GM21825 (cell line): ENCODE data around the gene TAP2.
"Not testable (repeated sequence)": the region's sequence is repeated elsewhere in the genome, so short reads cannot be mapped to it uniquely, and the experiment has no call there.

ENCODE experiments used
- ATAC-seq: cut with Tn5 transposase; IDR thresholded peaks from one replicate; pipeline ENCODE4 v1.9.1; 2021; ENCODE audit warnings: mild to moderate bottlenecking, moderate library complexity; ENCODE audit not compliant: unreplicated experiment

Gene TAP2

DNA sequence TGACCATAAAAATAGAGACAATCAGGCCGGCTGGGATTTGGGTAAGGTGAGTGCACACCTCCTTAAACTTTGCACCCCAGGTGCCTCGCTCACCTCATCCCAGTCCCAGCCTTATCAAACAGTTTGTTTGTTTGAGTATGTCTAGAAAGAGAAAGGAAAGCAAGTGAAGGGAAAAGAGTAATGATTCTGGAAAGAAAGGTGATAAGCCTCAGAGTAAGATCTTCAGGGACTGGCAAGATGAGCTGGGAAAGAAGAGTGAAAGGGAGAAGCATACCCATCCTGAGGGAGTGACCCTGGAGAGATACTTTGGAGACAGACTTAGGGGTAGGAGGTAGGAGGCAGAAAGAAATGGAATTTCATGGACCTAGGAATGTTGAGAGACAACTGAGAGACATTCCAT is 1.7 kb downstream of the TAP2 start:
- no peak for ATAC-seq

DNA sequence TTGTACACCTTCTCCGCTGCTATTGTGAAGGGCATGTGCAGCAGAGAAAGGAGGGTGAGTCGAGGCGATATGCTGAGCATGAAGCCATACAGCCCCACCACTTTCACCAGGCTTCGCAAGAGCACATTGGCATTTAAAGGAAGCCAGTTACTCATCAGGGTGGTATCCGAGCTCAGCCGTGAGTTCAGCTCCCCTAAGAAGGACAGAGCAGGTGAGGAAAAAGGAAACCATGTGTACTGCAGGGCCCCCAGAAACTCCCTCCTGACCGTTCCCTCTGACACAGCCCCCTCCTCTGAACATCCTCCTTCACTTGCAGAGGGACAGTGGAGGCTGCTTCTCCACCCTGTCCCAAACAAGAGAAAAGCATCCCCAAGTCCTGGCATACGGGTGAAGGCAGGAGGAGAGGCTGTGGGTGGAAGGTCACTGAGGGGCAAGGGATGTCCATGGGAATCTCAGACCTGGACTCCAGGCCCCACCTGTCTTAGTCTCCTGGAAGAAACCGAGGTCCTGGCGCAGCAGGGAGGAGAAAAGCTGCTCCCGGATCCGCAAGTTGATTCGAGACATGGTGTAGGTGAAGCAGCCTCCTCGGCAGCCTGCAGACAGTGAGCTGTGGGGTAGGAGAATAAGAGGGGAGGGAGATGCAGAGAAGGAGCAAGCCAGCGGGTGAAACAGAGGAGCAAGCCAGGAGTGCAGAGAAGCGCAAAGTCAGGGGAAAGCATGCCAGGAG is 3.2 kb downstream of the TAP2 start:
- no peak for ATAC-seq

DNA sequence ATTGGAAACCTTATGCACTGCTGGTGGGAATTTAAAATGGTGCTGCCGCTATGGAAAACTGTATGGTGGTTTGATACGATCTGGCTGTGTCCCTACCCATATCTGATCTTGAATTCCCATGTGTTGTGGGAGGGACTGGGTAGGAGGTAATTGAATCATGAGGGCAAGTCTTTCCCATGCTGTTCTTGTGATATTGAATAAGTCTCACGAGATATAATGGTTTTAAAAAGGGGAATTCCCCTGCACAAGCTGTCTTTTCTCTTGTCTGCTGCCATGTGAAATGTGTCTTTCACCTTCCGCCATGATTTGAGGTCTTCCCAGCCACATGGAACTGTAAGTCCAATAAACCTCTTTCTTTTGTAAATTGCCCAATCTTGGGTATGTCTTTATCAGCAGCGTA is 4.9 kb downstream of the TAP2 start:
- no peak for ATAC-seq

DNA sequence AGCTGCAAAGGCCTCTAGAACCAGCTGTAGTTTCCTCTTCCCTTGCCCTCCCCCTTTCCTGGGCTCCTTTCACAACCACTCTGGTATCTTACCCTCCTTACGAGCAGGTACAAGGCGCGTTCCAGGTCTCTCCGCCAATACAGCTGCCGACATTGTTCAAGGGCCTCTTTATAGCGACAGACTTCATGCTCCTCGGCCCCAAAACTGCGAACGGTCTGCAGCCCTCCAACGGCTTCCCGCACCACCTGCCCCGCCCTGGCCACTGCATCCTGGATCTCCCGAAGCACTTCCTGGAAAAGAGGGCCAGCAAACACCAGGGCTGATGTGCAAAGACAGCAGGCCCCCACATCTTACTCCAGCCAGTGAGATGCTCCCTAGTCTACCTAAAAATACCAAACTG is 6.0 kb downstream of the TAP2 start:
- no peak for ATAC-seq

DNA sequence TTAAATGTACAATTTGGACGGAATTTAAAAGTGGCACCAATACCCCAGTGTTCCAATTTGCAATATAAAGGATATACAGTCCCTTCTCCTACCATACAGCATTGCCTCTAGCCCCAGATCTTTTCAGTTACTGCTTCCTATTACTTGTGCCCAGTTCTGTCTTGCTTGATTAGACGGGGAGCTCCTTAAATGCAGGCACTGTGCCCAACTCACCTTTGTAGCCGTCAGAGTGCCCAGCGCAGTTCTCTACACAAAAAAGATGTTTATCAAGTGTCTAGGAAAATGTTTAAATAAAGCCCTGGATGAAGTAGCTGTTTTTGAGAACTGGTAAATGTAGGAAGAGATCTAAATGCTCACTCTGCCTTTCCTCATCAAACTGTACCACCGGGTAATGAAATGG is 7.6 kb downstream of the TAP2 start:
- no peak for ATAC-seq

DNA sequence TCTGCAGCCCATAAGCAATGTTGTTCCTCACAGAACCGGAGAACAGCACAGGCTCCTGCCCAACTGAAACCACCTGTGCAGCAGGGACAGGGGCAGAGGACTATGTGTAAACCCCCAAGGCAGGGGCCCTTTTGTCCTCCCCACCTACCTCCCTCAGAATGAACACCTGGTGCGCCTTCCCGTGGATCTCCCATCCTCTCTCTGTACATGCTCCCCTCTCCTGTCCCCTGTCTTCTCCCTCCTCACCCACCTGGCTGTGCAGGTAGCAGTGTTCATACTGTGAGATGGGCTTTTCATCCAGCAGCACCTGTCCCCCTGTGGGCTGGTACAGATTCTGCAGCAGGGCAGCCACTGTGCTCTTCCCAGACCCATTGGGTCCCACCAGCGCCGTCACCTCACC is 8.5 kb downstream of the TAP2 start:
- ATAC-seq = no peak

DNA sequence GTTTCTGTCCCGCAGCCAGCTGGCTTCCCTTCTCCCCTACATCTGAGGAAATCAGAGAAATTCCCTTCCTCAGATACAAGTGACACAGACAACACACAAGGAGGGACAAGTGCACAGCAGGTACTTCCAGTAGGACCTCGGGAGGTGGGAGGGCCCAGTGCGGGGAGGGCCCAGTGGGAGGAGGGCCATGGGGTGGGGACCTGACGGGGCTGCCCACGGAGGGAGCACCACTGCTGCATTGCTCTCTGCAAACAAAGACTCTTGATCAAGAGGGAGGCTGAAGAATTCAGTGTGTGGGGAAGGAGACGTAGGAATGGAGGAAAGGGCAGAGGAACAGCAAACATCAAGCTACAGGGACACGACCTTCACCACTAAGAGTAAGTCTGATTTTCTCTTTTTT is 9.0 kb downstream of the TAP2 start:
- ATAC-seq = no peak

DNA sequence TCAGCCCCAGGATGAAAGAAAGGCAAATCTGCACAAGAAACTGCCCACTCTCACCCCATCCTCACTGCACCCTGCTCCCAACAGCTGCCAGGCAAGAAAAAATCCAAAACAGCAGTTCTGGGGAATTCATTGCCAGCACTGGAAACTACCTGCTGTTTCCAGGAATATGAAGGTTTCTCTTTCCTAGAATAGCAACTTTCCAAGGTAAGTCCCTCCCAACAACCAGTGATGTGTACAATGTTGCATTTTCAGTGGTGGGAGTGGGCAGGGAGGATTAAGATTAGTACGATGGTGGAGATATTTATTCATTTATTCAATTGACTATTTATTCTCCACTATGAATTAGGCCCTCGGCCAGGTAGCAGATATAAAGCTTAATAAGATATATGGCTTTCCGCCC is 11.5 kb downstream of the TAP2 start:
- no peak for ATAC-seq

DNA sequence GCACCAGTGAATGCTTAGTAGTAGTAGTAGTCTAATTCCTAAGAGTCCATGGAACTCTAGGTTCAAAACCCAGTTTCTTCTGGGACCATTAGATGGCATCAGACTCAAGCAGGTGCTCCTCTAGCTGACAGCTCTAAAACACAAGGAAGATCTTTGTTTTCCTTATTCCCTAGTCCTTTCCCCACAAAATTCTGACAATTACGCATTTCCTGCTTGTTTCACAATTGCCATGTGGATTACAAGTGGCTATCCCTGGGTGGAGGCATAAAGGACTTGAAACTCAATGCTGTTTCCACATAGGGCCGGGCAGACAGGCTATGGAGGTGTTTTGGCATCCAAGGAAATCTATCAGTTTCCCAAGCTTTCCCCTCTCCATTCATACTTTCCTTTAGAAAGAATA is 12.6 kb downstream of the TAP2 start:
- no peak for ATAC-seq

DNA sequence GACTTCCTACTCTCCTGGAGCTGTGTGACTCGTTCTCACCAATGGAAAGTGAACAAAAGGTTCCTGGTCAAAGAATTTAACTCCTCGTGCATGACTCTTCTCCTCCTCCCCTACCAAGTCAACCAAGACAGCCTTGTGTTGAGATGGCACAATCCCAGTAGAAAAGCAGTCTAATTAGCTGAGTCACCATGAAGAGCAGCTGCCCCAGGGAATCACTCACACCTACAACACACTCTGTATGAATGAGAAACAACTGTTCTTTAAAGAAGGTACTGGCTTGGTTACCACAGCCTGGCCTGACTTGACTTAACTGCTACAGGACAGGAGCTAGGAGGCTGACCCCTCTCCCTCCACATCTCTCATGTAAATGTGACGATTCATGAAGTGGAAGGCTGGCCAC is 18.8 kb downstream of the TAP2 start:
- no peak for ATAC-seq

DNA sequence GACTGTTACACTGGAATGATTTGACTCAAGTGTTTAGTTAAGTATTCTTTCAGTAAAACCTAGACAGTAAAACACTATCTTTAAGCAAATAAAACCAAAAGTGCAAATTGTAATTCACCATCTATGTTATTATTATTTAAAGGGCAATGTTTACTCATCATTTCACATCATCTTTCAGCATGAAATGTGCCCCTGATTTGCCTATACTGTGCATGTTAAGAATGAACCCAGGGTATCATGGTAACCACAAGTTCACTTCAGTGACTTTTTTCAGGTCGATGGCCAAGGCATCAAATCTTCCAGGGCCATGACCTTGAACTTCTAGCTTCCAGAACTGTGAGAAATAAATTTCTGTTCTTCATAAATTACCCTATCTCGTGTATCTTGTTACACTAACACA is 19.7 kb downstream of the TAP2 start:
- no peak for ATAC-seq

DNA sequence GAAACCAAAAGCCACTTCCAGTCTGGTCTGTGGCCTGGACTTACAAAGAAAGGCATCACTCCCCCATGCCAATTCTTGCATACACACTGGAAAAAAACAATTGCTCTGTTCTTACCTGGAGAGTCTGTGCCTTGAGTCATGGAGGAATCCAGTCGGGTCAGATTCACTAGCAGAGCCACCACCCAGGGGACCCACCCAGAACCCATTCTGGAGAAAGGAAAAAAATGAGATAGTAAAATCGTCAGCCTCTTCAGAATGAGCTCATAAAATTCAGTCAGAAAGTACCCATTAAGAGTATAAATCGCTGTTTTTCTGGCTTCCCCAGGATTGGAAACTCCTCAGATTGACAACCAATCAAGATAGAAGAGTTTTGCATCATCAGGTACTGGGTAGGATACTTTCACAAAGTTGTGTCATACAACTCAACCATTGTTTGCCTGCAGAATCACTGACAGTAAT is 21.8 kb downstream of the TAP2 start, which contains the start of gene HLA-DOB:
Gene HLA-DOB, minus strand, starts transcription at position 257 of the 459 bp plus-strand sequence. Its CDS starts 51 bp downstream, at position 206.
- ATAC-seq = no peak

DNA sequence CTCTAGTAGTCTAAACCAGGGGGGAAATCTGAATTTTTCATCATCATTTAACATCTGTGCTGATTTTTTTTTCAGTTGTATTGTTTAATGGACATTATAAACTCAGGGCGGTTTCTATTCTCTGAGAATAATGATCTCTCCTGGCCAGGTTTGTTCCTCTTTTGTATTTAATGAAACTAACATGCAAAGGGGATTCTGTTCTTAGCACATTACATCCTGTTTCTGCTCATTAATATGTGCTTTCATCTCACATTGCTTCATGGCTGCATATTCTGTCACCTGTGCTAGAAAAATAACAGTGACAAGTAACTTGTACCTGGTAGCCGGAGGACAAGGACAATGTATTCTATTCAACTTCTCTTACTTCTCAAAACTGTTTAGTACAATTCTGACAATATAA is 22.5 kb downstream of the TAP2 start:
- ATAC-seq = no peak

DNA sequence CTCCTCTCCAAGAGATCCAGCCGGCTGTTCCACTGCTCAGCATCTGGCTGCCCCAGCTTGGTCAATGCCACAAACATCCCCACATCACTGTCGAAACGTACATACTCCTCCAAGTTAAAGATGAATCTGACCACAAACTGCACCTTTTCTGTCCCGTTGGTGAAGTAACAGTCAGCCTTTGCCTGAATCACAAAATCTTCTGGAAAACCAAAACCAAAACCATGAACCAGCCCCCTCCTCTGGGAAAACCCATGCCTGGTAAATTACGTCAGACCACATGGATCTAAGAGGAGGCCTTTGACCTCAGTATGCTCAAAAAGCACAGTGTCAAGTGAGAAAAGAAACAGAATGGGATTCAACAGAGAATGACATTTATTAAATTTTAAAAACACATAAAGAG is 23.4 kb downstream of the TAP2 start:
- ATAC-seq = no peak

DNA sequence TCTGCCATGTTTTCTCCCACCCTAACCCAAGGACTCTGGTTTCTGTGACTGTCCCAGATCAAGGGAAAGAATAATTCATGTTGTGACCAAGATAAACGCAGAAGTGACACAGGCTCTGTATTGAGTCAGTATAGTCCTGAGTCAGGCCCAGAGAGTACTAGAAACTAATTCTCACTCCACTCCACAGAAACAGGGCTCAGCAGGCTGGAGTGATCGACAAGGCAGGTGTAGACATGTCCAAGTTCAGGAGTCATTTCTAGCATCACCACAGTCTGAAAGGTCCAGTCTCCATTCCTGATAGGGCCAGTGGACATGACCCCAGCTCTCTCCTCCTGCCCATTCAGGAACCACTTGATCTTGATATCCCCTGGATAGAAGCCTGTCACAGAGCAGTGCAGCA is 24.4 kb downstream of the TAP2 start:
- ATAC-seq = no peak

DNA sequence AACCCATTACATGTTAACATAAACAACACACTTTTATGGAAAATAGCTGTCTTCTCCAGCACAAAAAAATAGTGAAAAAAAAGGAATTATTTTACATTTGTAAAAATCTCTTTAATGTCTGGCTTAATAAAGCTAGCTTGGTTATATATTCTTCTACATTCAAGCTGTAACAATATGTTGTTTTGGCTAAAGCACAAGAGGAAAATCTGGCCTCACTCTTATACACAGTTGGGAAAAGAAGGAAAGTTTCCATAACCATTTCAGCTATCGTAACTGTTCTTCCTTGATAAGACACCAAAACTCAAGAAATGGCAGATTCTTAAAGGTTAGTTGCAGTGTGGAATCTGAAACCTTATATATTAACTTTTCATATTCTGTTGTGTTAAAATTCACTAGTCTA is 29.4 kb downstream of the TAP2 start:
- no peak for ATAC-seq

DNA sequence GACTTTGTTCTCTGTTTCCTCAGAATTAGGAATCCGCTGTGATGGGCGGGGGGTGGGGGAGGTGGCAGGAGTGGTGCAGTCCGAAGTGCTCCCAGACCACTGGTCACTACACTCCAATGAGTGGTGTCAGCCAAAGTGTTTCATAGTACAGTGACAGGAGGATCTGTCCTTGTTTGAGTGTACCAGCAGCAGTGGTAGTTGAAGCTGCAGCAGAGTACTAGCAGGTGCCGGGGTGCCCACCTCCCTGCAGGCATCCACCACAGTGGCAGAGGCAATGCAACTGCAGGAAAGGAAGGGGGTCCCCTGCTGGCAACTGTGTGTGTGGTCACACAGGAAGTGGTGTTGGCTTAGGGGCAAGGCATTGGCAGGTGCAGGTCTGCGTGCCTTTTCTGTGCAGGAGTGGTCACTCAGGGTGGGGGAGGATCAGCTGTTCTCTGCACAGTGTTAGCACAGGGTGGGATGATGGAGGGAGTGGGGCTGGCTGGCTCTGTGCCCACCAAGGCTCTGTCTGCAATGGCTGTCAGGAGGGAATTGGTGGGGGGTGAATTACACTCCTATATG is 31.4 kb downstream of the TAP2 start:
- ATAC-seq = no peak

DNA sequence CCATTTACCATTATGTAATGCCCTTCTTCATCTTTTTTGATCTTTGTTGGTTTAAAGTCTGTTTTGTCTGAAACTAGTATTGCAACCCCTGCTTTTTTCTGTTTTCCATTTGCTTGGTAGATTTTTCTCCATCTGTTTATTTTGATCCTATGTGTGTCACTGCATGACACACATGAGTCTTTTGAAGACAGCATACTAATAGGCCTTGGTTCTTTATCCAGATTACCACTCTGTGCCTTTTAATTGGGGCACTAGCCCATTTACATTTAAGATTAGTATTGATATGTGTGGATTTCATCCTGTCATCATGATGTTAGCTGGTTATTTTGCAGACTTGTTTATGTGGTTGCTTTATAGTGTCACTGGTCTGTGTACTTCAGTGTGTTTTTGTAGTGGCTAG is 33.1 kb downstream of the TAP2 start:
- ATAC-seq = not testable (repeated sequence)

DNA sequence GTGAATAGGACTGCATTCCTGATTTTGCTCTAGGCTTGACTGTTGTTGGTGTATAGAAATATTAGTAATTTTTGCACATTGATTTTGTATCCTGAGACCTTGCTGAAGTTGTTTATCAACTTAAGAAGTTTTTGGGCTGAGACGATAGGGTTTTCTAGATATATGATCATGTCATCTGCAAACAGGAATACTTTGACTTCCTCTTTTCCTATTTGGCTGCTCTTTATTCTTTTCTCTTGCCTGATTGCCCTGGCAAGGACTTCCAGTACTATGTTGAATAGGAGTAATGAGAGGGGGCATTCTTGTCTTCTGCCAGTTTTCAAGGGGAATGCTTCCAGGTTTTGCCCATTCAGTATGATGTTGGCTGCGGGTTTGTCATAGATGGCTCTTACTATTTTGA is 35.1 kb downstream of the TAP2 start:
- ATAC-seq = no peak

DNA sequence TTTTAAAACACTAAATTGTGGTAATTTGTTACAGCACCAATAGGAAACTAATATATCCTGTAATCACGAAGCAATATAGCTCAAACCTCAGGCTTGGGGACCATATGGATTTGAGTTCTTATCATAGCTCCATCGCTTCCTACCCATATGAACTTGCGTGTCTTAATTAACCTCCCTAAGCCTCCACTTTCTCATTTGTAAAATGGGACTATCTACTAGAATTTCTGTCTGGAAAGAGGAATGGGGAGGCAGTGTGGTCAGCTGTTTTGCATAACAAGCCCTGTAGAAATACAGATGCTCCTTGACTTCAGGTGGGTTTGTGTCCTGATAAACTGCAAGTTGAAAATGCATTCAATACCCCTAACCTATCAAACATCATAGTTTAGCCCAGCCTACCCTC is 38.8 kb downstream of the TAP2 start:
- no peak for ATAC-seq

DNA sequence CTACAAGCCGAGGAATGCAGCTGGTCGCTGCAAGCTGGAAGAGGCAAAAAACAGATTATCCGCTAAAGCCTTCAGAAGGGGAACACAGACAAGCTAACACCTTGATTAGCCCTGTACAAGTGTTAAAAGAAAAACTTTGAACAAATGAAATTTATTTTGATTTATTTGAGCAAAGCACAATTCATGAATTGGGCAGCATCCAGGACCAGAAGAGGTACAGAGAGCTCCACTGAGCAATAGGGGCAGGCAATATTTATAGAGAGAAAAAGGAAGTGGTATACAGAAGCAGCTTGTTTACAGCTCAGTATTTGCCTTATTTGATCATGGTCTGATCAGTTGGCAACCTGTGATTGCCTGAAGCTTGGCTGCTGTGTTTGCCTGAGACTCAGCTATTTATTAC is 39.4 kb downstream of the TAP2 start:
- no peak for ATAC-seq

DNA sequence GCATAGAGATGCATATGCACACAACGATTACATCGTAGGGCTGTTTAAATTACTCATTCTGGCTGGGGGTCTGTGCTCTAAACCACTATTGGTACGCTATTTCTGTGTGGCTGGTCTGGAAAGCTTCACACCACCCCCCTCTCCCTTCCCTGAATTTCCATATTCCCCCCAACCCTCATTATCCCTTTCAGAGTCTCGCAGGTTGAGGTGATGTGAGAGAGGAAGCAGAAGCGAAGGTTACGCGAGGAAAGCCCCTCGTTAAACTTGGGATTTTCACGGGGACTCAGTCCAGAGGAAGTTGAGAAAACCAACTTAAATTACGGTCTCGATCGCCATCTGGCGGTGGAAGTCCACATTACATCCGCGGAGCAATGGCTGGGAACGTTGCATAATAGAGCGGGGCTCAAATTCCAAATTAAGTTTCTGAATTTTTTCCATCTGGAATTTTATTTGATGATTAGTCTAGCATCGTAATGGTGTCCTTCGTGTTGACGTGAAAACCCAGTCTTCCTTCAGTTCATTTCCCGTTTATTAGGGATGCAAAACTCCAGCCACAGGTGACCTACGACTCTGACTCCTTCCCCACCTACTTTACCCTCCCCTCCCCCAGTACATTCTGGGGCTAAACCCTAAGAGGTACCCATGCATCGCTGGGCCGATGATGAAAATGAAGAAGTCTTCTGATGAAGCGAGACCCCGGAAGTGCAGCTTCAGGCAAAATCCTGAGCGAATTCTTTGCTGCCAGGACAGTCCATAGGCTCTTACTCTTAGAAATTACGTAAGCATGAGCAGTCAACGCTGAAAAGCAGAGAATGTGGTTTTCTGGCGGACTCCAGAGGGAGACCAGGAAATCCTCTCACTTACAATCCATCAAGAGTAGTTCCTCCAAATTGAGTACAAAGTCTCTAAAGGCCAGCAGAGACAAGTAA is 41.4 kb downstream of the TAP2 start:
- no peak for ATAC-seq
